ENCODE results near the gene CERK. TPM values are rescaled to one million over a fixed set of nuclear protein-coding genes. Genes with fewer than 3 reads are reported as not detected.
A peak's percentile ranks its signal among the peaks of the same experiment; 100 is the strongest.

CERK gene
- total and polyA plus RNA-seq, 2 of the 13 experiments (the other 11 are each of a cell fraction or from before 2014, with no cell fraction given), result 40.3 to 41.9 TPM

GRCh38 chr22:46639843-46640242 lies 98.2 kb downstream of the CERK start (continued):
- TF ChIP-seq ZNF18 (CRISPR knock-in tag; IDR thresholded peaks at IDR 0.05; ENCODE audit: insufficient replicate concordance) (no peak), ARID2 (CRISPR knock-in tag; IDR thresholded peaks at IDR 0.05; ENCODE audit: borderline replicate concordance) (no peak), IRF1 (CRISPR knock-in tag; IDR thresholded peaks at IDR 0.05; ENCODE audit: low read depth) (no peak), ZBTB8A (CRISPR knock-in tag; IDR thresholded peaks at IDR 0.05; ENCODE audit: borderline replicate concordance, low read depth) (no peak), CC2D1A (CRISPR knock-in tag; IDR thresholded peaks at IDR 0.05) (no peak), ETV6 (CRISPR knock-in tag; conservative IDR thresholded peaks at IDR 0.05) (no peak), XRCC5 (optimal IDR thresholded peaks at IDR 0.05; ENCODE audit: low read length) (no peak), RFX3 (CRISPR knock-in tag; IDR thresholded peaks at IDR 0.05) (no peak), GATAD2A (CRISPR knock-in tag; IDR thresholded peaks at IDR 0.05) (no peak), SNAPC5 (CRISPR knock-in tag; IDR thresholded peaks at IDR 0.05; ENCODE audit: borderline replicate concordance) (no peak), PRMT3 (CRISPR knock-in tag; IDR thresholded peaks at IDR 0.05; ENCODE audit: borderline replicate concordance, low read depth) (no peak), ZNF597 (CRISPR knock-in tag; IDR thresholded peaks at IDR 0.05) (no peak), ZGPAT (CRISPR knock-in tag; IDR thresholded peaks at IDR 0.05) (no peak), NRL (CRISPR knock-in tag; IDR thresholded peaks at IDR 0.05; ENCODE audit: borderline replicate concordance) (0 out of 2 replicates have a peak, but pooled peaks have one; percentile 19), ZNF589 (CRISPR knock-in tag; conservative IDR thresholded peaks at IDR 0.05) (no peak)

Measured in HepG2 (cell line).